Fibroblast of skin of right biceps (primary cell): ENCODE data around the gene CLSTN2.
"Not testable (repeated sequence)": the region's sequence is repeated elsewhere in the genome, so short reads cannot be mapped to it uniquely, and the experiment has no call there.

ENCODE experiments used
- DNase-seq: peaks from one replicate; pipeline ENCODE4 v3.0.0-alpha.2; 2013

CLSTN2 gene

GRCh38 chr3:140394488-140395133 lies 459.6 kb downstream of the CLSTN2 start:
- no peak for DNase-seq

GRCh38 chr3:140395134-140396075 lies 460.4 kb downstream of the CLSTN2 start:
- DNase-seq, result no peak

GRCh38 chr3:140396110-140396509 lies 461.1 kb downstream of the CLSTN2 start:
- no peak for DNase-seq

DNA sequence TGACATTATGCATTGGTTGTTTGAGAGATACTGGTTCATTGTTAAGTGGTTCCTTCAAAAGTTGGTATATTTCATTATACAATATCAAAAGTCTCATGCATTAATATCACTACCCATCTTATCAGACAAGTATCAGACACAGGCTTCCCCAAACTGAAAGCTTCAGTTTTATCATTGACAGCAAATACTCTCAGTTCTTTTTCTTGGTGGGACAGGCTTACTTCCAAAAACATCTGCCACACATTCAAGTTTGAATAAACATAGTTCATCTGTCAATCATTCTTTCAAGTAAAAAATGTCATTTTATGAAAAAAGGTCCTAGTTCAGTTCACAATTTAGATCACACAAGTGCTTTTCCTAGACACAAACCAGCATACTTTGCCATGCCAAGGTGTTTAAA lies 462.9 kb downstream of the CLSTN2 start:
- DNase-seq, result no peak

DNA sequence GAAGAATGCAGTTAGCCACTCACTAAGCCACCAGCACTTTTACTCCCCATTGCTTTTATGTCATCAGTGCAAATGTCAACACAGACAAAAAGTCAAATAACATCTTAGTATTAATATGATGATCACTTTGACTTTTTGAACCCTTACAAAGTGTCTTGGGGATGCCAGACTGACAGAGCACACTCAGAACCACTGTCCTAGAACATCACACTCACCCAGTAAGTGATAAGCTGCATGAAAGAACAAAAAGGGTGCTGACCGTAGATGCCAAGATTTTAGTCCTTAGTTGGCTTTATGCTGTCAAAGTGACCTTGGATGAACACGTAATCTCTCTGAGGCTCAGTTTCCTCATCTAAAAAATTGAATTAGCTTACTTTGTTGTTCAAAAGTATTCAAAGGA lies 463.4 kb downstream of the CLSTN2 start:
- no peak for DNase-seq

- no peak for DNase-seq
Measured at GRCh38 chr3:140399871-140400270, 464.9 kb downstream of the CLSTN2 start.

GRCh38 chr3:140403079-140403478 lies 468.1 kb downstream of the CLSTN2 start:
- DNase-seq, result no peak

DNA sequence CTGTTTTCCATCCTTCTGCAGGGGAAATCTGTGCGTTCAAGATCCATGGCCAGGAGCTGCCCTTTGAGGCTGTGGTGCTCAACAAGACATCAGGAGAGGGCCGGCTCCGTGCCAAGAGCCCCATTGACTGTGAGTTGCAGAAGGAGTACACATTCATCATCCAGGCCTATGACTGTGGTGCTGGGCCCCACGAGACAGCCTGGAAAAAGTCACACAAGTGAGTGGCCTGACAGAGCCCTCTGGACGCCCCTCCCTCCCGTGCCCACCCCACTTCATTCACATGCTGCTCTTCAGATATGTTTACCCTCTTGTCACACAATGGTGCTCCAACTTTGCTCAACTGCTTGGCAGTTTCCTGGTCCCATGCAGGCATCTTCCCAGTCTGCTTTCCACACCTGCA lies 468.6 kb downstream of the CLSTN2 start:
- no peak for DNase-seq

- no peak for DNase-seq
Measured at GRCh38 chr3:140406655-140407054, 471.7 kb downstream of the CLSTN2 start.

DNA sequence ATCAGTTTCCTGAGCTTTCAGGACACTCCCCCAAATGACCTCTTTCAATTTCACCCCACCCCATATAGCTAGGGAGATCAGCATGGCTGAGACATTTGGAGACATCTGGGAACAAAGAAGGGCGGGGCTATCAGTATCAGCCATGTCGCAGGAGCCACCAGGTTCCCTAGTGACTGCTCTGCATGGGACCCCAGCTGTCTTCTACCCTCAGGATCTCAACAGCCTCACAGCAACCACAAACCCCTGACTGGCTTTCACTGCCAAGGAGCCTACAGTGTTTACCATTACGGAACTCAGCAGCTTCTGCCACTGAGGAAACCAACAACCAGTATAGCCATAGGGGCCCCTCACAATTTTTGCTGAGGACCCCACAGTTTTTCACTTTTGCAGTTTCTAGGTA lies 473.3 kb downstream of the CLSTN2 start:
- no peak for DNase-seq

DNA sequence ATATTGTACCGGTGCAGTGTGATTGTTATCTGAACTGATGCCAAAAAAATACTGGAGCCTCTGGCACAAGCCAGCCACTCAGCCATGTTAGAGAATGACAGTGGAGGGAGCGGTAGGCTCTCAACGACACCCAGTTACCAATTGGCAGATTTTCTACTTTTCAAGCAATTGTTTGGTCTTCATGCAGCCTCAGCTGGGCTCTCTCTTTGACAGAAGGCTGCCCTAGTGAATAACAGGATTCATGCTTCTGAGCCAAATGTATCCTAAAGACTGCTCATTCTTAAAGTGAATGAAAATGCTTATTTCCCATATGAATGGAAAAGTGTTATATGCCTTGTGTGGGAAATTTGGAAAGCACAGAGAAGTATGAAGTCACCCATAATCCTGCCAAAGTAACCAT lies 481.7 kb downstream of the CLSTN2 start:
- no peak for DNase-seq

- peak; percentile 71 for DNase-seq
Measured at GRCh38 chr3:140420621-140421357, 485.8 kb downstream of the CLSTN2 start.

GRCh38 chr3:140421884-140422283 lies 486.9 kb downstream of the CLSTN2 start:
- no peak for DNase-seq

- no peak for DNase-seq
Measured at GRCh38 chr3:140423146-140423545, 488.2 kb downstream of the CLSTN2 start.

DNA sequence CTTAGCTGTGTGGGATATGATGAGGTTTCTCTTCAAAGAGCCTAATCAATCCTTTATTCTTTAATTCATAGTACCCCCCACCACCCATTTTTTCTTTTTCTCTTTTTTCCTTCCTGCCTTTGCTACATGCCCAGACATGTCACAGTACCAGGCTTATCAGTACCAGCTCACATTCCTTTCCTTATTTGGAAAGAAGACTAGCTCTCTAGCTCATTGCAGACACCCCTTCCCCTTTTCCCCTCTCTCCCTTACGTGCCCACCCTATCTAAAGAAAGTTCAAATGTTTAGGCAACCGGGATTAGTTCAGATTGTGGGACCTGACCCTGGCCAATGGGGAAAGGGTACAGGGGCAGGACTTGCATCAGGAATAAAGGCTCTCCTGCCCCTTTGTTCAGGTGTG lies 488.6 kb downstream of the CLSTN2 start:
- not testable (repeated sequence) for DNase-seq

- DNase-seq, result no peak
Measured at GRCh38 chr3:140424211-140424610, 489.2 kb downstream of the CLSTN2 start.

- DNase-seq, result no peak
Measured at GRCh38 chr3:140424726-140425125, 489.7 kb downstream of the CLSTN2 start.

DNA sequence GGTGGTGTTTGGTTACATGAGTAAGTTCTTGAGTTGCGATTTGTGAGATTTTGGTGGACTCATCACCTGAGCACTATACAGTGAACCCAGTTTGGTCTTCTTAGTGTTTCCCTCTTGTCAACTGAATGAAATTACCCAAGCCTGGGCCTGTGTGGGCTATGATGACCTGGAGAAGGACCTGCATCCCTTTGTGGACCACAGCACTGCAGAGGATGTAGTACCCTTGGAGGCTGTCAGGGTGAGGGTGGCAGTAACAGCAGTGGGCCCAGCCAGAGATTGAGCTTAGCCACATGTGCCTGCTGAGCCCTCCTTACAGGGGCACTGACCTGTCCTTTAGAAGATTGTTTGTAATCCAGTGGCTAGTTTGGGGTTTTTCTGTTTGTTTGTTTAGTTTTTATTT lies 492.8 kb downstream of the CLSTN2 start:
- DNase-seq, result no peak

DNA sequence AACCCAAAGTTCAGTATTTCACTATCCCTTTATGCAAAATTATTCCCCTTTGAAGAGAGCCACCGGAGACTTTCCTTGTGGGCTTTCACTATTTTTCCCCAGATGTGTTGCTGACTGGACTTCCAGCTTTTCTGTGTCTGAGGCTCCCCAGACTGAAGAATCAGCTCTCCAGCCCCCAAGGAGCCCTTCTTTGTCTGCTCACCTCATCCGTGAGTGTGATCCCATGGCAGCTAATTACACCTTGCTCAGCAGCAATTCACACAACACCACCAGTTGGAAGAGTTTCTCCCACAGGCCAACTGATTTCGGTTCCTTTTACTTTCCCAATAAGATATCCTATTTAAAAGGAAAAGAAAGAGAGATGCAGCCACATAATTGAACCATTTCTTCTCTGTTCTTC lies 493.4 kb downstream of the CLSTN2 start:
- no peak for DNase-seq

GRCh38 chr3:140429791-140430190 lies 494.8 kb downstream of the CLSTN2 start:
- no peak for DNase-seq

DNA sequence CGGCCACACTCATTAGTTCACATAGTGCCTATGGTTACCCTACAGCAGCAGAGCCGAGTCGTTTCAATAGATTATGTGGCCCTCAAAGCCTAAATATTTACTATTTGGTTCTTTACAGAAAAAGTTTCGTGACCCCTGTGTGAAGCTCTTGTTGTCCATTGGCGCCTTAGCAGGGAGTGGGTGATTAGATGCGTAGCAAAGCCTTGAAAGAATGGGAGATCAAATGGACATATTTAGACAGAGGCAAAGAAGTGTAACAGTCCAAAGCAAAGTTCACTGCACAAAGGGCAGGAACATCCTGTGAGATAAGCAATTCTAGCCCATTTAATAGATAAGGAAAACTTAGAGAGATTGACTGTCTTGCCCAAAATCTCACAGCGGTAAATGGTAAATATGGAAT lies 495.5 kb downstream of the CLSTN2 start:
- DNase-seq, result no peak

GRCh38 chr3:140432229-140432669 lies 497.3 kb downstream of the CLSTN2 start:
- no peak for DNase-seq

DNA sequence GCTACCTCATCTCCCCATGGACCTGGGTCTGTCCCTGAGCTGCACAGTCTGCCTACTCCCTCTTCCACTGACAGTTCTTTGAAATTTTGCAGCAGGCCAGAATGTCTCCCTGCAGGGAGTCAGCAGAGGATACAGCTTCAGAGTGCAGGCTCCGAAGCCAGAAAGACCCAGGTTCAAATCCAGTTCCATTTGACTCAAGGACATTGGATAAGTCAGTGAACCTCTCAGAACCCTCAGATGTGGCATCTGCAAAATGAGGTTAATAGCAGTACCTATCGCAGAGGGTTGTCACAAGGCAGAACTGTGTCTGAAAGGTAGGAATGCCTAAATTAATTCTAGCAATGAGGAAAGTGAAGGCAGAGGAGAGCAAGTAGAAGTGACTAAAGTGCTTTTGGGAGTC lies 498.4 kb downstream of the CLSTN2 start:
- no peak for DNase-seq
